ENCODE results near the gene LMCD1.

Gene LMCD1

DNA sequence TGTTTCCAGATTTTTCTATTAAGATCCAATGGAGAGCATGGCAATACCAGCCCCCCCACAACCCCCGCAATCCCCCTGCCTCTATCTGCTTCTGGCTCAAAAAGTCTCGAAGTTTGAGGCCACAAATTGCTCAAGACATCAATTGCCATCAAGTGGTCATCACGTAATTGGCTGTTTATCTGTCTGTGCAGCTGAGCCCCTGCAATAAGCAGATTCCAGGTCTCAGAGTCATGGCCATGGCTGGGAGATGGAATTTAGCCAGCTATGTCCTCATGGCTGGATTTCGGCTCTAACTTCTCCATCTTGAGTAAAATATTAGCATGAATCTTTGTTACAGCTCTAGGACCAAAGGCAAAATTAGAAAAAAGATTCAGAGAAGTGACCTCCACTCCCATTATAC is 120.2 kb downstream of the LMCD1 start:
- TF ChIP-seq, protein P1, sequence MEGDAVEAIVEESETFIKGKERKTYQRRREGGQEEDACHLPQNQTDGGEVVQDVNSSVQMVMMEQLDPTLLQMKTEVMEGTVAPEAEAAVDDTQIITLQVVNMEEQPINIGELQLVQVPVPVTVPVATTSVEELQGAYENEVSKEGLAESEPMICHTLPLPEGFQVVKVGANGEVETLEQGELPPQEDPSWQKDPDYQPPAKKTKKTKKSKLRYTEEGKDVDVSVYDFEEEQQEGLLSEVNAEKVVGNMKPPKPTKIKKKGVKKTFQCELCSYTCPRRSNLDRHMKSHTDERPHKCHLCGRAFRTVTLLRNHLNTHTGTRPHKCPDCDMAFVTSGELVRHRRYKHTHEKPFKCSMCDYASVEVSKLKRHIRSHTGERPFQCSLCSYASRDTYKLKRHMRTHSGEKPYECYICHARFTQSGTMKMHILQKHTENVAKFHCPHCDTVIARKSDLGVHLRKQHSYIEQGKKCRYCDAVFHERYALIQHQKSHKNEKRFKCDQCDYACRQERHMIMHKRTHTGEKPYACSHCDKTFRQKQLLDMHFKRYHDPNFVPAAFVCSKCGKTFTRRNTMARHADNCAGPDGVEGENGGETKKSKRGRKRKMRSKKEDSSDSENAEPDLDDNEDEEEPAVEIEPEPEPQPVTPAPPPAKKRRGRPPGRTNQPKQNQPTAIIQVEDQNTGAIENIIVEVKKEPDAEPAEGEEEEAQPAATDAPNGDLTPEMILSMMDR (conservative IDR thresholded peaks at IDR 0.05), result no peak
- H3K27ac ChIP-seq, result no peak overlapping the region

DNA sequence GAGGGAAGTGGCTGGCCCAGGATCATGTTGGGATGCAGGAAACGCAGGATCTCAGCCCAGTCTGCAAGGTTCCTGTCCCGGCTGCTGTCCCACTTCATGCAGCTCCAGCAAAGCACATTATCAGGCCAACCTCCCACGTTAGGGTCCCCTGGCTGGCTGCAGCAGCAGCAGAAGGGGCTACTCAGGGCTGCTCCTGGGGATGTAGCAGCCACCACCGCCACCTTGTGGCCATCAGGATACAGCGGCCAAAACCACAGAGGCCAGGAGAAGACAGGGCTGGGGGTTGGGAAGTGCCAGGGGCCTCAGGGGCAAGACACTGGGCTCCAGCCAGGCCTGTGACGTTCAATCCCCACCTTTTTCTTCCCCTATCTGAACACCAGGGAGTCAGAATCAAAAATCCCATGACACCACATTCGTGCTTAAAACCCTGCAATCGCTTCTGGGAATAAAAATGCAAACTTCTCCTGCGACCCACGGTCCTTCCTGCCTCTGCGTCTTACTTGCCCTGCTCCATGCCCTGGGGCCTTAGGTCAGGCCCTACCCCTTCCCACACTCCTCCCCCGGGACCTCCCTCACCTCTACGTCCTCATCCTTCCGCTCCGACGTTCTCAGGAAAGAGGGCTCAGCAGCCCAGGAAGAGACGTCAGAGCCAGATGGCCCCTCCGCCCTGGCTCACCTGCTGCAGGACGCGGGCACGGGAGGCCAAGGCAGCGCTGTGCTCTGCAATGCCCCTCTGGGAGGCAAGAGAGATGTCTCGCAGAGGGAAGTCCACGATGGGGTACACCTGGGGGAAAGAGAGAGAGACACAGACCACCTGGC is 121.5 kb downstream of the LMCD1 start:
- TF ChIP-seq, protein P1 (conservative IDR thresholded peaks at IDR 0.05), result peak; percentile 96
- peak overlapping the region; percentile 21; the same call in 1 of the 2 replicates for H3K27ac ChIP-seq

DNA sequence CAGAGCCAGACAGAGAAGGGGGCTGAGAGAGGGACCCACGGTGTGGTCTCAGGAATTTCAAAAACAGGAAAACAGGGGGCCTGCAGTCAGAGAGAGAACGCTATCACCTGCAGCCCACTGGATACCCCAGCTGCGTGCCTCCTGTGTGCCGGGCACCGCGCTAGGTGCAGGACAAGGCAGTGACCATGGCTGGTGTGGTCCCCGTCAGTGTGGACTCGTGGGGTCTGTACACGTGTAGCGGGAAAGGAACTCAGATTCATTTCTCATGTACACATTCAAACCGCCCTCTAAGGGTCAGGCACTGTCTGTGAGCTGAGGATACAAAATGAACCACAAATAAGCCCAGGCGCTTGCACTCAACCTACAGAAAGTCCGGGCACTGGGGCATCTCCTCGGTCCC is 122.1 kb downstream of the LMCD1 start:
- H3K27ac ChIP-seq, result no peak overlapping the region; the same call in 1 of the 2 replicates
- TF ChIP-seq, protein P1 (conservative IDR thresholded peaks at IDR 0.05), result no peak
